ENCODE measurements around the gene ARMH1. TPM values are rescaled to one million over a fixed set of nuclear protein-coding genes. Genes with fewer than 3 reads are reported as not detected.

ARMH1 gene
- total RNA-seq, 4 donors from 2014 or later: 0.26 to 0.75 (median 0.54) TPM

DNA sequence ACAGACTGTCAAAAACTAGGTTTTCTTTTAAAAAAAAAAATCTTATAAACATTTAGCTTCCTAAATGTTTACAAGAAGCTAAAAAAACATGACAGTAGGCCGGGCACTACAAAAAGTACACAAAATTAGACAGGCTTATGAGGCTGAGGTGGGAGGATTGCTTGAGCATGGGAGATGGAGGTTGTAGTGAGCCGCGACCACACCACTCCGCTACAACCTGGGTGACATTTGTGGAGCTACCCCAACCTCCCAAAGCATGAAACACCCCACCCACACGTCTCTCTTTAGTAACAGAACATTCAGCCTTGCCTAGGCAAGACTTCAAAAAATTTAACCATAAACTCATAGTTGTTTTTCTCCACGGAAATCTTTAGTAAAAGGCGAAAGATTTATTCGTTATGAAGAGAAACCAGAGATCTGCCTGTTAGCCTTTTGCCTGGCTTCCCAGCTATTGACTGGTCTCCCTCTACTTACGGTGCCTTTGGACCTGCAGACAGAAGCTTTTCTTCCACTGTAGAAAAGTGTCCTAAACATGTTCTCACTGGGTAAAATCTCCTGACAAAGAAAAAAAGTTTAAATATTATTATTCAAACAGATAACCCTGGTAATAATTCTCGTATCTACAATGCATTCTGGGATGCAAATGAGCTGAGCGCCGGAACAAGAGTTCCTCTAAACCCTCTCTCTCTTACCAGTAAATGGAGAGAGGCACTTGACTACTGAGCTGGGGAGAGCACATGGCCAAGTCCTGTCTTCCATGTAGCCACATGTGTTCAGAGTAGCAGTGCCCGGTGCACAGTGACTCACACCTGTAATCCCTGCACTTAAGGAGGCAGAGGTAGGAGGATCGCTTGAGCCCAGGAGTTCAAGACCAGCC is 47.2 kb downstream of the ARMH1 start:
- 47% methylated on average over 14 of the region's 14 CpGs for WGBS
- Histone ChIP-seq H3K9me3 (no peaks in the 10 kb centered on the region), H3K36me3 (no peaks in the 10 kb centered on the region), H3K4me3 (no peak overlapping the region), H3K27ac (replicated peaks in 1 of 4) (peak overlapping the region in 1 of 4 donors; percentile 38), H3K4me1 (peaks cover 0 to 13% (median 9%) of the 10 kb centered on the region in 4 donors), H3K27me3 (peaks cover 0 to 16% (median 0%) of the 10 kb centered on the region in 4 donors)
- no peak for DNase-seq (ENCODE audit: extremely low spot score)
- intact Hi-C loops (cut with DNase I): no loop called here
- peak; percentile 73 for TF ChIP-seq POLR2A (IDR thresholded peaks at IDR 0.05; ENCODE audit: low read depth)
- TF ChIP-seq, protein P1, sequence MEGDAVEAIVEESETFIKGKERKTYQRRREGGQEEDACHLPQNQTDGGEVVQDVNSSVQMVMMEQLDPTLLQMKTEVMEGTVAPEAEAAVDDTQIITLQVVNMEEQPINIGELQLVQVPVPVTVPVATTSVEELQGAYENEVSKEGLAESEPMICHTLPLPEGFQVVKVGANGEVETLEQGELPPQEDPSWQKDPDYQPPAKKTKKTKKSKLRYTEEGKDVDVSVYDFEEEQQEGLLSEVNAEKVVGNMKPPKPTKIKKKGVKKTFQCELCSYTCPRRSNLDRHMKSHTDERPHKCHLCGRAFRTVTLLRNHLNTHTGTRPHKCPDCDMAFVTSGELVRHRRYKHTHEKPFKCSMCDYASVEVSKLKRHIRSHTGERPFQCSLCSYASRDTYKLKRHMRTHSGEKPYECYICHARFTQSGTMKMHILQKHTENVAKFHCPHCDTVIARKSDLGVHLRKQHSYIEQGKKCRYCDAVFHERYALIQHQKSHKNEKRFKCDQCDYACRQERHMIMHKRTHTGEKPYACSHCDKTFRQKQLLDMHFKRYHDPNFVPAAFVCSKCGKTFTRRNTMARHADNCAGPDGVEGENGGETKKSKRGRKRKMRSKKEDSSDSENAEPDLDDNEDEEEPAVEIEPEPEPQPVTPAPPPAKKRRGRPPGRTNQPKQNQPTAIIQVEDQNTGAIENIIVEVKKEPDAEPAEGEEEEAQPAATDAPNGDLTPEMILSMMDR (IDR thresholded peaks at IDR 0.05): no peak
- no peak for TF ChIP-seq EP300 (IDR thresholded peaks at IDR 0.05)
- TF ChIP-seq POLR2AphosphoS5 (IDR thresholded peaks at IDR 0.05): peak in 1 of 2 donors; percentile 80

DNA sequence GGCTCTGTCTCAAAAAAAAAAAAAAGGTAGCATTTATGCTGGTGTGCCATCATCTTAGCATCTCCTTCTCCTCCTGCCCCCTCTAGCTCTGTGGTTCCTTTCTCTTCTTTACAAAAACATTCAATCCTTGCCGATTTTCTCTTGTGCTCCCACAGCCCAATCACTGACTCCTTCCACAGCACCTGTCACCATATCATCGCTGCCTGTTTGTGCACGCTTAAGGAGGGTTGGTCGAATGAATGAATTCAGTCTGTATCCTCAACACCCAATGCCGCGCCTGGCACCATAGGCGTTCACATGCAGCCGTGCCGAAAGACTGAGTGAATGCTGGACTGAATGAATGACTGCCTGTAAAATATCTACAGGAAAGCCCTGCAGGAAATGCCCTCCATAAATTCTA is 48.5 kb downstream of the ARMH1 start:
- 85% methylated on average over 9 of the region's 9 CpGs for WGBS
- intact Hi-C loops (cut with DNase I): no loop called here
- DNase-seq (ENCODE audit: extremely low spot score): no peak

DNA sequence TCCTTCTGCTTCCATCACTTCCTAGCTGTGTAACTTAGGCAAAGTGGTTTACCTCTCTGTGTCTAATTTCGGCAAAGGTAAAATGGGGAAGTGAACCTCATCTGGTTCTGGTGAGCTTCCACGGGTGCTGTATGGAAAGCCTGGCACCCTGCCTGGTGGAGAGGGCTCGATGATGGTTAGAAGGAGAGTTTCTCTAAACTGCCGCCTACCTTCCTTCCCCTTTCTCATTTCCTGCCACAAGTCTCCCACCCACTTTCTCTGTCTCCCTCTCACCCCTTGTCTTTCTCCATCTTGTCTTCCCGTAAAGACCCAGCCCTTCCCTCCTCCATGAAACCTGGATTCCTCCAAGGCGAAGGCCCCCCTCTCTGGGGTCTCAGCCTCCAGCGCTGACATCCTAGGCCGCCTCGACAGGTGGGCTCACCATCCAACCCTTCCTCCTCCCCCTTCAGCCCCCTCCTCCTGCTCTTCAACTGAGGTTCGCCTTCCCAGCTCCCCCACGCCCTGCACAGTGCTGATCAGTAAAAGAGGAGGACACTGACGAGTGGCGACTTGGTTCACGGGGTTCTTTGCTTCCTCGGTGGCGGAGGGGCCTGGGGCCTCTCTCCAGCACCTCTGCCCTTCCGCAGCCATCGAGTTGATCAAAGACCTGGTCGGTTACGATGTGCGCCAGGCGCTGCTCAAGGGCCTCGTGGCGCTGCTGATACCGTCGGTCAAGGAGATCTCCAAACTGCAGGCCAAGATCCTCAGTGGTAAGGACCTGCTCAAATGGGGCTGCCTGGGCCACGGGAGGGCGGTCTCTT is 49.2 kb downstream of the ARMH1 start:
- no peak for DNase-seq (ENCODE audit: extremely low spot score)
- no peaks in the 10 kb centered on the region for H3K4me1 ChIP-seq
- H3K9me3 ChIP-seq: no peaks in the 10 kb centered on the region
- H3K27me3 ChIP-seq: peaks cover 0 to 16% (median 0%) of the 10 kb centered on the region in 4 donors
- H3K36me3 ChIP-seq: no peaks in the 10 kb centered on the region
- no peak overlapping the region for H3K27ac ChIP-seq (replicated peaks in 1 of 4)
- 83% methylated on average over 26 of the region's 28 CpGs for WGBS
- TF ChIP-seq POLR2AphosphoS5 (IDR thresholded peaks at IDR 0.05): no peak
- no peak for TF ChIP-seq EP300 (IDR thresholded peaks at IDR 0.05)
- no peak for TF ChIP-seq POLR2A (IDR thresholded peaks at IDR 0.05; ENCODE audit: low read depth)
- TF ChIP-seq, protein P1 (IDR thresholded peaks at IDR 0.05): no peak
- intact Hi-C loops (cut with DNase I): no loop called here
- H3K4me3 ChIP-seq: no peak overlapping the region

More for the DNA sequence above, 48.5 kb downstream of the ARMH1 start:
- Histone ChIP-seq H3K36me3 (no peaks in the 10 kb centered on the region), H3K27me3 (peaks cover 0 to 16% (median 0%) of the 10 kb centered on the region in 4 donors), H3K27ac (replicated peaks in 1 of 4) (no peak overlapping the region), H3K4me3 (no peak overlapping the region), H3K4me1 (peaks cover 0 to 4% (median 3%) of the 10 kb centered on the region in 4 donors), H3K9me3 (no peaks in the 10 kb centered on the region)
- TF ChIP-seq POLR2A (IDR thresholded peaks at IDR 0.05; ENCODE audit: low read depth): no peak
- no peak for TF ChIP-seq EP300 (IDR thresholded peaks at IDR 0.05)
- TF ChIP-seq, protein P1 (IDR thresholded peaks at IDR 0.05): no peak
- no peak for TF ChIP-seq POLR2AphosphoS5 (IDR thresholded peaks at IDR 0.05)

DNA sequence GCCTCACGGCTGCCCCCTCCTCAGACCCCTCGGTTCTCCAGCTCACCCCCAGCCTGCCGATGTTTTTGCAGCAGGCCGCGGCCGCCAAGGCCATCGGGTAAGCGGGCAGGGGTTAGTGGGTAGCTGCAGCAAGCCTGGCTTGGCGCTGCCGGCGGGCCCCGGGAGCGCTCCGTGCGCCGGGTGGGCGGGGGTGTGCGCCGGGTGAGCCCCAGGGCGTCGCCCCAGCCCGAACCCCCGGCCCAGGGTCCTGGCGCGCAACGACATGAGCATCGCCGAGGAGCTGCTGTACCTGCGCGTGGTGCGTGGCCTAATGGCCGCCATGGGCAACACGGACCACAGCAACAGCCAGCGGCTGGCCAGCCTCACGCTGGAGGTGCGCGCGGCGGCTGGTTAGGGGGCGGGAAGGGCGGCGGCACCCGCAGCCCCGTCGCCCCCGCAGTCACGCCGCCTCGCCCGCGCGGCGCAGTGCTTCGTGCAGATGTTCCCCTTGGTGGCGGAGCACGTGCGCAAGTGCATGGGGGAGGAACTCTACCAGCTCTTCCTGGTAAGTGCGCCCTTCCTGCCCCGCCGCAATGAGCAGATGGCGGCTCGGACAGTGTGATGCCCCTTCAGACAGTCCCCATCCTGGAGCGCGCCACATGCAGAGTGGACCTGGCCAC is 49.9 kb downstream of the ARMH1 start:
- intact Hi-C loops (cut with DNase I): no loop called here
- TF ChIP-seq, protein P1 (IDR thresholded peaks at IDR 0.05): no peak
- no peak for TF ChIP-seq POLR2AphosphoS5 (IDR thresholded peaks at IDR 0.05)
- no peak for TF ChIP-seq EP300 (IDR thresholded peaks at IDR 0.05)
- 82% methylated on average over 11 of the region's 64 CpGs for WGBS
- Histone ChIP-seq H3K9me3 (no peaks in the 10 kb centered on the region), H3K36me3 (no peaks in the 10 kb centered on the region), H3K27me3 (peaks cover 0 to 16% (median 0%) of the 10 kb centered on the region in 4 donors), H3K4me1 (peaks cover 0 to 5% (median under 1%) of the 10 kb centered on the region in 4 donors), H3K27ac (replicated peaks in 1 of 4) (no peak overlapping the region), H3K4me3 (no peak overlapping the region)
- no peak for DNase-seq (ENCODE audit: extremely low spot score)
